Retina (tissue), 1 donor: ENCODE measurements around the gene SMIM31.

Experiments
- DNase-seq: peaks from one replicate; pipeline ENCODE4 v3.0.0-alpha.2; 2016

The SMIM31 gene

DNA sequence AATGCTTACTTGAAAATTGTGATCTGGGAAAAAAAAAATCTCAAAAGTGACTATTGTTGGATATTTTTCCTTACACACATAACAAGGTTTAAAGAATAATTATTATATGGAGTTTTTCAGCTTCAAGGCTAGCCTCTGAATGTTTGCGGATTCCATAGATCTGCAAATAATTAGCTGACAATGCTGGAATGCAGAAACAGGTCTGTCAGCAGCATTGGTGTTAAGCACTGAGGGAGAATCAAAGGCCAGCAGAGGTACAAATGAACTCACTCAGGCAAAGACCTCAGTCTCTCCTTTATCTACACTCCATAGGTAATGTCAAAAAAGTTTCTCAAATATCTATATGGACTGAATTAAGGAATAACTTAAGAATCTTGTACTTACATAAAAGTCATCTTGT, 35.1 kb downstream of the SMIM31 start:
- DNase-seq, result no peak

DNA sequence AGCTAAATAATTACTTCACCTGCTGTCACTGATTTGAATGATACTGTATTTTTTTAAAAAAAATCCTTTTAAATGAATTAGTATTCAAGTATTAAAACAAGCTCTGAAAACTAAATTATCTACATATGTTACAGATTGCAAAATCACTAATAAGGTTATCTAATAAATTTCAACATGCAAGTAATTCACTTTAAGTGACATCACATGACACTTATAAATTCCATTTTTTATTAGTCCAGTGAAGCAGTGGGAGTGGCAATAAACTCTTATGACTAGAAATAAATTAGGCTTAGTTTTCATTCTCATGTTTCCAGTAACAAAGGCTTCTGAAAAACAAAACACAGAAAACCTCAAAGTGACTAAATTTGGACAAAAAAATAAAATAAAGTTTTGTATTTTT, 36.3 kb downstream of the SMIM31 start:
- no peak for DNase-seq

DNA sequence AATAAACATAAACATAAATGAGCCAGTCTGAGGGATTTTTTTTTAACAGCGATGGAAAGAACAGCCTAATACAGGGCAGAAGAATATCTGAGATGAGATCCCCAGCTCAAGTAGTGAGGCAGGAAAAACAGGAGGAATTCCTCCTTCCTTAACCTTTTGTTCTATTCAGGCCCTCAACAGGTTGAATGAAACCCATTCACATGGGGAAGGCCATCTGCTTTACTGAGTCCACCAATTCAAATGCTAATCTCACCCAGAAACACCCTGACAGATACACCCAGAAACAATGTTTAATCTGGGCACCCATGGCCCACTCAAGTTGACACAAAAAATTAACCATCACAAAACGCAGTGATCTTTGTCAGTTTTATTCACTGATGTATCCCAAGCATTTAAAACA, 45.5 kb downstream of the SMIM31 start:
- no peak for DNase-seq

DNA sequence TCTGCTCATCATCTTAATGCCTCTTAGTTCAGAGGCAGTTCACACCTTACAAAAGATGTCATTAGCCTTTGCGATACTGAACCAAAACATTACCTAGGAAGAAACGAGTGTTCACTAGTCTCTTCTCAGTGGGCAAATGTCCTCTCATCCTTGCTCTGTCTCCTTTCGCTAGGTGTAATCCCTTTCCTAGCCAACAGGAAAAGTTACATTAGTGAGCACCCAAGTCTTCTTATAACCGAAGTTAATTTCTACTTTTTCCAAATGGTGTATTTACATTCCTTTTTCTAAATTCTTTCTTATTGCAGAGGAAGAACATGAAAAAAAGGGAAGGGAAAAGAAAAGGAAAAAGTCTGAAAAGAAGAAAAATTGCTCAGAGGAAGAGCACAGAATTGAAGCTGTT, 46.9 kb downstream of the SMIM31 start:
- no peak for DNase-seq

DNA sequence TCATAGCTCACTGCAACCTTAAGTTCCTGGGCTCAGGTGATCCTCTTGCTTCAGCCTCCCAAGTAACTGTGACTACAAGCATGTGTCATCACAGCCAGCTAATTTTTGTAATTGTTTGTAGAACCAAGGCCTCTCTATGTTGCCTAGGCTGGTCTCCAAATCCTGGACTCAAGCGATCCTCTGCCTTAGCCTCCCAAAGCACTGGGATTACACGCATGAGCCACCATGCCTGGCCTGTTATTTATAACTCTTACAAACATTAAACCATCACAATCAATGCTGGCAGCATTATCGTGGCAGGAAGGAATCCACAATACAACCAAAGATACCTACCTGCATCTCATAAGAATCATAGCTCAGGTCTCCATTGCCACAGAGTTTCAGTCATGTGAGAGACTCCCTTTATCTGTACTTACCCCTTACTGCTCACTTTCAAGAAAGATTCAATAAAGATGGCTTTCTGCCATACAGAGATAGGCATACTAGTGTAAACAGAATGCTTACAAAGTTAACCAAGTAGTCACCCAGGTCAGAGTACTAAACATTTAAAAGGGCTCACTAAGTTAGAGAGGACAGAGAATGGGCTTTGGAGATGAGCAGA, 48.5 kb downstream of the SMIM31 start:
- DNase-seq, result no peak

DNA sequence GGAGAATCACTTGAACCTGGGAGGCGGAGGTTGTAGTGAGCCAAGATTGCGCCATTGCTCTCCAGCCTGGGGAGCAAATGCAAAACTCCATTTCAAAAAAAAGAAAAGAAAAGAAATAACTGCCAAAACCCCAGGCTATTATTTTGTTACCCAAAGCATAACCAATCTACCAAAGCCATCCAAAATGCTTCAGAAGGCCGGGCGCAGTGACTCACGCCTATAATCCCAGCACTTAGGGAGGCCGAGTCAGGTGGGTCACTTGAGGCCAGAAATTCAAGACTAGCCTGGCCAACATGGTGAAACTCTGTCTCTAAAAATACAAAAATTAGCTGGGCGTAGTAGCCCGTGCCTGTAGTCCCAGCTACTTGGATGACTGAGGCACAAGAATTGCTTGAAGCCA, 49.8 kb downstream of the SMIM31 start:
- DNase-seq, result no peak

DNA sequence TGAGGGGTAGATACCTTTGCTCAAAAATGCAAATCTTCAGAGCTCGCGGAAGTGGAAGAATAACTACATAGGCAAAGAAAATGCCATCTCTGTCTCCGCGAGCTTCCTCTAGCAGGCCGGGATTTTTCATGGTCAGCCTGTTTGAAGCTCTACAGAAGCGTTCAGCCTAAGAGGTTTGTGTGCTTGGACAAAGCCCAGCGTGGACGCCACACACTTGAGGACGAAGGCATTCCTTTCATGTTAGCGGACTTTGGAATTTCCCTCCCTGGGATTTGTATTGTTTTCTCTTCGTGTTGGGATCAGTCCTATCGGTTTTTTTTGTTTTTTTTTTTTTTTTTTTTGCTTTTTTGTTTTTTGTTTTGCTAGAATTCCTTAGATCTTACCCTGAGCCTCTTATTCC, 53.7 kb downstream of the SMIM31 start:
- DNase-seq, result no peak

DNA sequence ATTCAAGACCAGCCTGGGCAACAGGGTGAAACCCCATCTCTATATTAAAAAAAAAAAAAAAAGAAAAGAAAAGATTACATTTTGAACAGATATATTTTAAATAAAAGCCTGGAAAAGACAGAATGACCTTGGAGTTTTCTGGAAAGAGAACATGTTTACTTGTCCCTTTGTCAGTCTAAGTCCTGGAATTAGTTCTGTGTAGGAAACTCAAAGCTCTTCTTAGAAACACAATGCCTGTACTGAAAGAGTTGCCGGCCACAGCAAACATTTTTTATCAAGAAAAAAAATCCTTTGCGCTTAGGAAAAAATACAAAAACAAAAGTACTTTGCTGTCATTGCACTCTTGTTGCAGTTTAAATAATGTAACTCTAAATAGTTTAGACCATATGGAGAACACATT, 59.6 kb downstream of the SMIM31 start:
- no peak for DNase-seq

DNA sequence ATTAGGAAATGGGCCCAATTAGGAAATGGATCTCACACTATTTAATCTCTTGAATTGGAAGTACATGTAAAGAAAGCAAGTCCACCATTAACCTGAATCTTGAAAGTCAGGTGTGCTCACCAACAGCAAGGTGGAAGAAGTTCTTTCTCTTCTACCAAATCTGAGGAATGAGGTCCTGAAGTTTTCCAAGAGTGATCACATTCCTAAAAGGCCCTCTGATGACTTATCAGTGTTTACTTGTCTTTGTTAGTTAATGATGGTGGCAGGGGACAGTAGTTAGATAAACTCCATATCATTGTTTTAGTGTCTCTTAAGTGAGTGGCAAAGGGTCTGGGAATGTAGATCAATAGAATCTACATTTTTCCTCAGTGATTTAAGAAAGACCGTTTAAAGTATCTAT, 61.8 kb downstream of the SMIM31 start:
- DNase-seq, result no peak

DNA sequence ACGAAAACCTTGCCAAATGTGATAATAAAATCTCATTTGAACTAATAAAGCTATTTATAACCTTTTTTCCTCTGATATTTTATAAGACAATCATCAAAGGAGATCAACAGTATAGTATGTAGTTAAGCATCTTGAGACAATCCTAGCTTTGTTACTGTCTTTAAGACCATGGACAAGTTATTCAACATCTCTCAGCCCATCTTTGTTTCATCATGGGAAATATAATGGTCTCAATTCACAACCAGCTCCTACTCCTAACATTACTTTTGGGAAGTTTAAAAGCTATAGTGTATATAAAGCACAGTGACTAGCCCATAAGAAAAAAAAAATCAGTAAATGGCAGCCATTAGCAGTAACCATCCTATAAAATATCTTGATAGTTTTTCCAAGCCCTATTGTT, 65.4 kb downstream of the SMIM31 start:
- DNase-seq, result no peak

DNA sequence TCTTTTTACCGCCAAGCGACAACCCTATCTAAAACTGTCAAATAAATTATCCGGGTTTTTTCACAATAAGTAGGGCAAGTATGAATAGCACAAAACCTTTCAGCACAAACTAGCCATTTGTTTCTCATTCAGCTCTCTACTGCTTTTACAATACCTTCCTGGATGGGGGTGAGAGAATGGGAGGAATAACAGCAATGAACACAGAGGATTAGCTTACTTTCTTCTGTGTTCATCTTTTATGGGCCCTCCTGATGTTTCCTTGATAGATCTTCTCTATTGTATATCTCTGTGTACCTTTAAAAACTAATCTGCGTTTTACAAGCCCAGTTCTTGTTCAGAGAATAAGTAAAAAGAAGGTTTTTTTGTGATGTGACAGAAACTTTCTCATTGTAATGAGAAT, 67.8 kb downstream of the SMIM31 start:
- DNase-seq, result no peak

DNA sequence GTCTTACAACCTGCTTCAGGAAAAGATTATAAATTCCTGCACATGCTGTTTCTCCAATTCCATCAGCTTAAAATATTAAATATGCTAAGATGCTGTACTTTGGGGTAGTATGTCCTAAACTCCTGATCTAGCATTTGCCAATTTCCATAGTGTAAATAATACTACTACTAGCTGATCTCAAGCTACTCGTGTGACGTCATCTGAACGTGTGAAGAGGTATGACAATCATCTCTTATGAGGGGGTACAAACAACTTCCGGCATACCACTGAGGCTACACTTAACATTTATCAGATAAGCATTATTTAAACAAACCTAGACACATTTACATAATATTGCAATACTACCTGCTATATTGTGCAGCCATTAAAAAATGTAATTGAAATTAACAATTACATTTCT, 70.7 kb downstream of the SMIM31 start:
- DNase-seq, result no peak

DNA sequence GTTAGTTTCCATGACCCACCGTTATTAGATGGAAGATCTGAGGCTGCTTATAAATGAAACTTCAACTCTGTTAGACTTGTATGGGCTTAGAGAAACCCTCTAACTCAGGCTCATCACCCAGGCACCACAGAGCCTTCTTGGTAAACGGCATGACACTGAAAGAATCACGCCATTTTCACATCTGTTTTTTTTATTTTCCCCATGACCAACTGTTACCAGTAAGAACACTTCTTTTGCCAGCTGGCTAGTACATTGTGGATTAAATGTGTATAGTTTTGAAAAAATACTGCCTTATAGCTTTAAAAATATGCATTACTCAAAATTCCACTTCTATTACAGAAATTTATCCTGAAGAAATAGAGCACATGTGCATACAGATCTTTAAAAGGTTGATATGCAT, 75.0 kb downstream of the SMIM31 start:
- DNase-seq, result no peak

DNA sequence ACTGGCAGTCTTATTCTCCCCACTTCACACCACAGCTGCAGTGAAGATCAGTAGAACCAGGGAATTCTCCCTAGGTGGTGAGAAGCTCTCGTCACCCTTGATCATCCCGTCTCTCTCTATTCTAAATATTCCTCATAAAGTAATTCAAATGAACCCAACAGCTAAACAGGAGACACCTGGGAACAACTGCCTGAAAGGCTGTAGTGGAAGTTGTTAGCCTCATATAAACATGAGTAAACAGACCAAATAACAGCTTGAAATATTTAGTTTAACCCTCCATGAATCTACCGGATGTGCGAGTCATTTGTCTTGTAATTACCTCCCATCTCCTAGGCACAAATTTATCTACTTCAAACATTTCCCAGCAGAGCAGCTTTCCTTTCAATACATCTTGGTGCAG, 92.6 kb downstream of the SMIM31 start:
- no peak for DNase-seq

DNA sequence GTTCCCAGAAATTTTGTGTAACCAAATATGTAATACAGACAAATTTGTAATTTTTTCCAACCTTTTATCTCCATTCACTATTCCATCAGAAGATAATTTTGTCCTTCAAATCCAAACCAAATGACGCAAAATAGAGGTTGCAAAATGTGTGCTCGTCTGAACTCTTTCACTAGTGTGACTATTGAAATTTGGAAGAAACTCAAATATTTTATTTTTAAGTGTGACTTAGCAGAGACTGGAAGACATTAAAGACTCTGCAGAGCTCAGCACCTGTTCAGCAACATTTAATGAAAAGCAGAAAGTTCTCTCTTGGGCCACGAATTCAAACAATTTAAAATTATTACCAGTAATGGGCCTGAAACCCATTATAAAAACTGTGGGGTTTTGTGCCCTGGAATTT, 93.1 kb downstream of the SMIM31 start:
- no peak for DNase-seq

DNA sequence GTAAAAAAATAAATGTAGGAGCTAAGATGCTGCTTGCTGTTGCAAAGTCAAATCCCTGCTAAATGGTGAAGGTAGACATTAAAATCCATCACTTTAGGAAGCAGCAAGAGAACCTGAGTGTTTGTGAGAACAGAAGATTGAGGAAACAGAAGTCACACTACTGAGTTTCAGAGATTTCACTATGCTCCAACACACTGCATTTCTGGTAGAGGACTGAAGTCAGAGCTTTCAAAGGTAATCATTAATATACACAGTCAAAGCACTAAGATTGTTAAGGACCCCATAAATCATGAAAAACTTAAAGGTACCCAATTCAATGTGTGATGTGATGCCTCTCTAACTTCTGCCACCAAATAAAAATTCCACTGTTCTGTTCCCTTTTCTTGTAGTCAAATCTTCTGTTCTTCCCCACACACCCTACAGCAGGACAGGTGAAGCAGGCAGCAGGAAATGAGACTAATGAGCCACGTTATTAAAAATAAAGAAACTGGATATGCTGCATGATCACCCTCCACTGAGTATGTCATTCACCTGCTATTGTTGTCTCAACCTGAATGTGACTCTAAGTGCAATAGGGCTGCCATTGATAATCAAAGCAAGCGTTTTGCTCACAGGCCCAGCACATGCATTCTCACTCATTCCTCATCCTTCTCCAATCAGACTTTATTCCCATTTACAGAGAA, 94.2 kb downstream of the SMIM31 start:
- DNase-seq, result no peak
